Stimulated activated CD8-positive, alpha-beta memory T cell treated with anti-CD3 and anti-CD28 coated beads, Interleukin-15, amount 100 ng/mL, for 48 hours (primary cell): ENCODE measurements around the gene OR4E2.
"Not testable (repeated sequence)": the region's sequence is repeated elsewhere in the genome, so short reads cannot be mapped to it uniquely, and the experiment has no call there.

Experiments used
- DNase-seq, 2 donors: peaks; one replicate each; pipeline ENCODE4 v3.0.0-alpha.2; 2020; ENCODE audit warnings: low read depth in 2 of 2

Gene OR4E2

DNA sequence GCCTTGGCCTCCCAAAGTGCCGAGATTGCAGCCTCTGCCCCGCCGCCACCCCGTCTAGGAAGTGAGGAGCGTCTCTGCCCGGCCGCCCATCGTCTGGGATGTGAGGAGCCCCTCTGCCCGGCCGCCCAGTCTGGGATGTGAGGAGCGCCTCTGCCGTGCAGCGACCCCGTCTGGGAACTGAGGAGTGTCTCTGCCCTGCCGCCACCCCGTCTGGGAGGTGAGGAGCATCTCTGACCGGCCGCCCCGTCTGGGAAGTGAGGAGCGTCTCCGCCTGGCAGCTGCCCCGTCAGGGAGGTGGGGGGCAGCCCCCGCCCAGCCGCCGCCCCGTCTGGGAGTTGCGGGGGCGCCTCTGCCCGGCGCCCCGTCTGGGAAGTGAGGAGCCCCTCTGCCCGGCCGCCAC is 44.0 kb downstream of the OR4E2 start:
- DNase-seq, result not testable (repeated sequence)

DNA sequence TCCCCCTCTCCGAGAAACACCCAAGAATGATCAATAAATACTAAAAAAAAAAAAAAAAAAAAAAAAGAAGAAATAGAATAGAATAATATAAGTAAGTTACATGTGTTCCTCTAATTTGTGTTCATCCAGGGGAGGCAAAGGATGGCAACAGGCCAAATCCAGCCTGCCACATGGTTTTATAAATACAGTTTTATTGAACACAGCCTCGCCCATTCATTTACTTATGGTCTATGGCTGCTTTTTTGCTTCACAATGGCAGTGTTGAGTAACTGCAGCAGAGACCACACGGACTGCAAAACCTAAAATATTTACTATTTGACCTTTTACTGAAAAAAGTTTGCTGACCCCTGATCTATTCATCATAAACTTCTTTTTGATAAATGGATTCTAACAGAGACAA is 44.9 kb downstream of the OR4E2 start:
- not testable (repeated sequence) for DNase-seq

DNA sequence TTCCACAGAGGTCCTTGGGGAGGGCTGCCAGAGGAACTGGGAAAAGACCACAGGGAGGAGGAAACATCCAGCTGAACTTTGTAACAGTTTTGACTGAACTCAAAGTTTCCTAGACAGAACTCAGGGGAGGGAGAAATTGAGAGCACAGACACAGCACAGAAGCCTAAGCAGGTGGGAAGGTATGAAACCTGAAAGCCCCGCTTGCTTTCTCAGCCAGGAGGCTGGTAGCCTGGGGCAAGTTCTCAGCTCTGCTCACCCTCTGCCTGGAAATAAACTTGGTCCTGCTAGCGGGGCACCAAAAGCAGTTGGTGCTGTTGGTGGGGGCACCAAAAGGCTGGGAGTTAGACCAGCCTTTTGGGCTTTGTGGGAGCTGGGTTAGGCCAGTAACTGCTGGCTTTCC is 45.9 kb downstream of the OR4E2 start:
- DNase-seq, result no peak

DNA sequence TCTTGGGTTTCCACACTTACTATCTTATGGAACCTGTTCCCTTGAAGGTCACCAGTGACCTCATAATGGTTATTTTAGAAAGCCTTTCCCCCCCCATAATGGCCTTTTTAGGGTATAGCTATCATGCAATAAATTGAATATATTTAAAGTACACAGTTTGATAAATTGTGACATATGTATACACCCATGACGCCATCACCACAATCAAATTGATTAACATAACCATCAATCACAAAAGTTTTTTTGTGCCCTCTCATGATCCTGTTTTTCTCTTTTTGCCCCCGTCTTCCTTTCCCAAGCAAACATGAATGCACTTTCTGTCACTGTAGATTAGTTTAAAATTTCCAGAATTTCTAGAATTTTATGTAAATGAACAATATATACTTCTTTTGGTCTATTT is 48.7 kb downstream of the OR4E2 start:
- no peak for DNase-seq

DNA sequence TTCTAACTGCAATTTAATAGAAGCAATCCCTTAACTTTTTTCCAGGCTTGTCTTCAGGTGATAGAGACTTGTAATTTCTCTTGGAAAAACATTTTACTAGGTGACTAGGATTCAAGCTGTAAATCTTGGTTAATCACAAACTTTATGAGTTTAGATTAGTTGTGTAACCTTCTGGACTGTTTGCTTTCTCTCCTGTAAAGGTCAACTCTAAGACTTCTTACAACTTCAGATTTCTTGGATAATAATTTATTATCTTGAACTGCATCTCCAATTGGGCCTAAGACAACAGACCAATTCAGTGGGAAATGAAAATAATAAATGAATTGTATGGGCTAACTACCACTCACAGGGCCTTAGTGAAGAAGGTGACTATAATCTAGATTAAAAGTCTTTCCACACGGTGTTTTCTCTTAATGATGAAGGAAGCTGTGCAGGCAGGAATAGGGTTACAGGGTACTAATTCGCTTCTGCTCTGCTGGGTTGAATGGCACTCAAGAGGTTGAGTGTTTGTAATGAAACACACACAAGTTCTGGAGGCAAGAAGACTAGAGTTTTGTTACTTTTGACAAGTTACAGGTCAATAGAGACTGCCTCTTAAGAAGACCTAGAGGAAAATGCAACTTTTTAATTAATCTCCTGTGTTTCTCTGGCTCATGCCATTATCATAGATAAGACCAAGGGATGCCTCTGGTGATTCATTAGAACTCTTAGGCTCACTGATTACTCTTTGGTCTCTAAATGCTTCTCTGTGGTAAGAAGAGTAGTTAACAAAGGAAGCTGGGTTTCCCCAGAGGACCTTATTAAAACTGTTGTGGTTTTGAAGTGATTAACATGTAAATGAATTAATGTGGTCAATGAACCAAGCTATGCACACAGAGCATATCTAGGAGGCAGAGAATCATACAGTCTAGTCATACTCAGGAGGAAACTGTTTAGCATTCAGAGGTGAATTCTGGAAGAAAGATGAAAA is 50.0 kb downstream of the OR4E2 start:
- no peak for DNase-seq

DNA sequence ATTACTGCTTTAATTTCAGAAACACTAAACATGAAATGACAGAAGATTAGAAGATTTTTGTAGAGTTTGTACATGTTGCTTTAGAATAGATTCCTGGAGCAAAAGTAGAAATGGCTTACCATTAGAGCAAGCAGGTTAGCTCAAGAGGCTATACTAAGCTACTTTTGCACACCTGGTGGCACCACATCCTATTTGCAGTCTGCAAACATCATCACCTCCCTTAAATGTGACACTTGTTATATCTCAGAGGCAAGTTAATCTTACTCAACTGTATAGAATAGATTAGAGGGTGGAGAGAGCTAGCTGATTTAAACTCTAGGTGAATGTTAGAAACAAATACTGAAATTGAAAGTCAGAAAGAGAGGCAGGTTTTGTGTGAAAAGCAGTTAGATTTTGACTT is 50.7 kb downstream of the OR4E2 start:
- DNase-seq, result no peak

DNA sequence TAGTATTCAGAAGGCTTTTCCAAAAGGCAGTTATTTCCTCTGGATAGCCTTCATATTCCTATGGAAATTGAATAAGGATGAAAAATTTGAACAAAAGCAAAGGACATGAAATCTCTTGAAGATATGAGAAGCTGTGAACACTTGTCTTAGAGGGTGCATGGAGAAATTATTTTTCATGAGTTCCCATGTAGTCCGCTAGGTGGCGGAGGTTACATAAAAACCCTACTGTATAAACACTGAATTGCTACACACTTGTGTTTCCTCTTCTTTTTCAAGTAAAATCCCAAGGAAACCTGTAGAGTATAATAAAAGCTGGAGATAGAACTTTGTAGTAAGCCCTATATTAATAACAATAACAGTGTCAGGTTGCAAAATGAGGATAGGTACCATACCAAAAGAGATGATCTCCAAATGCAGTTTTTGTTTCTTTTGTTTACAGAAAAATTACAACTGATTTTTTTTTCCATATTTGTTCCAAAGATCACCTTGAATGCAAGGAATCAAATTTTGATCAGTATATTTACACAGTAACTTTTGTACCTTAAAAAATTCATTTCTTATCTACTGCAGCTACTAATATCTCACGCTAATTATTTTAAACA is 57.8 kb downstream of the OR4E2 start:
- DNase-seq, result no peak

DNA sequence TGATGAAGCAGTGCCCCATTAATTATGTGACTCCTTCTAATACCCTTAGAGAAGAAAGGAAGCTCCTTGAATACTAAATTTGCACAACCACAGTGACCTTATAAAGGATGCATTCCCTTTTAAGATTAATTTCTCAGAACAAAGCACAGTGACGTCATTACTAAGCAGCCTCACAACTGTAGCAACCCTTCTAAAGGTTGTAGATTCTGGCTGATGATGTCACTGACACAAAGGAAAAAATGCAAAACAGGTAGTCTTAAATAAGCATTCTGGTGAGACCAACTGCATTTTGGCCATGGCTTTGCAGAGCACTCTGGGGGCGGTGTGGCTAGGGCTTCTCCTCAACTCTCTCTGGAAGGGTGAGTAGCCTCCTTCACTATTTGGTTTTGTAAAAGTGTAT is 58.4 kb downstream of the OR4E2 start:
- no peak for DNase-seq

DNA sequence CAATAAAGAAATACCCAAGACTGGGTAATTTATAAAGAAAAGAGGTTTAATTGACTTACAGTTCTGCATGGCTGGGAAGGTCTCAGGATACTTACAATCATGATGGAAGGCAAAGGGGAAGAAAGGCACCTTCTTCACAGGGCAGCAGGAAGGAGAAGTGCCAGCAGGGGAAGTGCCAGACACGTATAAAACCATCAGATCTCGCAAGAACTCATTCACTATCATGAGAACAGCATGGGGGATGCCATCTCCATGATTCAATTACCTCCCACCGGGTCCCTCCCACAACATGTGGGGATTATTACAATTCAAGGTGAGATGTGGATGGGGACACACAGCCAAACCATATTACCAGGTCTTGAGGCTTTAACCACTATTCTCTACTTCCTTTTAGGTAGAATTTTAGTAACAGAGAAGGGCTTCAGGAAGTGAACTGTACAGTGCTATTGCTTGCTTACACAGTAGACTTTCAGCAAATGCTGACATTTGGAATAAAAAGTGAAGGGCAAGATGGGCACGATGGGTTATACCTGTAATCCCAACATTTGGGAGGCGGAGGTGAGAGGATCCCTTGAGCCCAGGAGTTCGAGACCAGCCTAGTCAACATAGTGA is 60.8 kb downstream of the OR4E2 start:
- no peak for DNase-seq
